GM19099 (cell line): ENCODE measurements around the gene PPP1R10.
A peak's percentile ranks its signal among the peaks of the same experiment; 100 is the strongest.

ENCODE experiments used
- POLR2A ChIP-seq: IDR thresholded peaks from 3 replicates; pipeline ENCODE4 v1.6.1; 2011; ENCODE audit warnings: low read depth; ENCODE audit not compliant: insufficient read length; ENCODE audit errors: extremely low read depth

Gene PPP1R10

GRCh38 chr6:30578051-30578450 lies 39.0 kb downstream of the PPP1R10 start:
- TF ChIP-seq POLR2A: no peak

GRCh38 chr6:30573113-30573512 lies 43.9 kb downstream of the PPP1R10 start:
- TF ChIP-seq POLR2A: no peak

GRCh38 chr6:30572148-30572547 lies 44.9 kb downstream of the PPP1R10 start:
- TF ChIP-seq POLR2A: no peak

GRCh38 chr6:30571762-30572082 lies 45.3 kb downstream of the PPP1R10 start:
- TF ChIP-seq POLR2A: no peak

- peak; percentile 95 for TF ChIP-seq POLR2A
These were observed 45.8 kb downstream of the PPP1R10 start, which contains the start of gene ABCF1 for GRCh38 chr6:30571075-30571761. Gene ABCF1 (plus strand): TSS chr6:30571442. CDS start chr6:30571488, 46 bp downstream.

- TF ChIP-seq POLR2A: no peak
These were observed 46.3 kb downstream of the PPP1R10 start for GRCh38 chr6:30570740-30571074.

GRCh38 chr6:30570263-30570662 lies 46.8 kb downstream of the PPP1R10 start:
- TF ChIP-seq POLR2A: no peak

GRCh38 chr6:30568245-30568644 lies 48.8 kb downstream of the PPP1R10 start:
- TF ChIP-seq POLR2A: no peak

GRCh38 chr6:30565772-30566171 lies 51.3 kb downstream of the PPP1R10 start:
- TF ChIP-seq POLR2A: no peak

GRCh38 chr6:30564114-30564513 lies 52.9 kb downstream of the PPP1R10 start:
- TF ChIP-seq POLR2A: no peak

- no peak for TF ChIP-seq POLR2A
These were observed 54.3 kb downstream of the PPP1R10 start for GRCh38 chr6:30562470-30563425.

GRCh38 chr6:30560930-30561329 lies 56.1 kb downstream of the PPP1R10 start:
- TF ChIP-seq POLR2A: no peak

GRCh38 chr6:30557683-30557981 lies 59.4 kb downstream of the PPP1R10 start:
- no peak for TF ChIP-seq POLR2A

- peak; percentile 65 for TF ChIP-seq POLR2A
These were observed 59.9 kb downstream of the PPP1R10 start, which contains the start of gene PRR3 for GRCh38 chr6:30556906-30557682. Gene PRR3 (plus strand): TSS chr6:30557295. CDS start chr6:30557345, 50 bp downstream.
